Neural cell (in vitro differentiated cells): Measurements from ENCODE around the gene SUPT3H. TPM values are rescaled to one million over a fixed set of nuclear protein-coding genes. Genes with fewer than 3 reads are reported as not detected.

Experiments
- H2AFZ ChIP-seq: fragments of 200-600, 300-800 bp; sonication (generic), shearing (Covaris generic); 2 replicates; pipeline ENCODE4 v1.6.0; 2014; ENCODE audit warnings: low read depth, mild to moderate bottlenecking, antibody characterized with exemption, low read length, moderate library complexity
- H3F3A ChIP-seq: fragments of 200-600 bp; shearing (Covaris generic); 2 replicates; pipeline ENCODE4 v1.6.1; 2016; ENCODE audit warnings: mild to moderate bottlenecking, moderate library complexity, mixed read lengths, antibody characterized with exemption, low read length; ENCODE audit not compliant: insufficient read depth, poor library complexity, severe bottlenecking
- H3K27ac ChIP-seq: fragments of 200-600, 300-800 bp; sonication (generic), shearing (Covaris generic); 2 replicates; pipeline ENCODE4 v1.5.1; 2014; ENCODE audit warnings: mild to moderate bottlenecking, low read length, moderate library complexity
- H3K27me3 ChIP-seq: fragments of 300-800, 200-600 bp; sonication (generic), shearing (Covaris generic); 2 replicates; pipeline ENCODE4 v1.6.0; 2014; ENCODE audit warnings: mild to moderate bottlenecking, low read depth, low read length, moderate library complexity; ENCODE audit not compliant: insufficient read depth
- H3K36me3 ChIP-seq: fragments of 300-800, 200-600 bp; sonication (generic), shearing (Covaris generic); 2 replicates; pipeline ENCODE4 v1.5.1; 2014; ENCODE audit warnings: mild to moderate bottlenecking, antibody characterized with exemption, low read length, moderate library complexity; ENCODE audit not compliant: insufficient read depth
- H3K4me2 ChIP-seq: fragments of 300-800, 200-600 bp; sonication (generic), shearing (Covaris generic); 2 replicates; pipeline ENCODE4 v1.6.0; 2014; ENCODE audit warnings: mild to moderate bottlenecking, low read length
- H3K4me3 ChIP-seq: fragments of 300-800, 200-600 bp; sonication (generic), shearing (Covaris generic); 2 replicates; pipeline ENCODE4 v1.5.1; 2014; ENCODE audit warnings: mild to moderate bottlenecking, low read length, moderate library complexity
- H3K79me2 ChIP-seq: fragments of 200-600 bp; shearing (Covaris generic); replicated peaks from 2 replicates; pipeline ENCODE4 v1.6.0; 2014; ENCODE audit warnings: mild to moderate bottlenecking, low read length, moderate library complexity; ENCODE audit not compliant: insufficient read depth
- H3K9ac ChIP-seq: fragments of 300-800, 200-600 bp; sonication (generic), shearing (Covaris generic); 2 replicates; pipeline ENCODE4 v1.6.1; 2016; ENCODE audit warnings: mild to moderate bottlenecking, low read length, mixed read lengths
- H3K9me2 ChIP-seq: fragments of 200-600 bp; shearing (Covaris generic); 2 replicates; pipeline ENCODE4 v1.6.1; 2016; ENCODE audit warnings: mild to moderate bottlenecking, low read length, mixed read lengths; ENCODE audit not compliant: insufficient read depth
- H3K9me3 ChIP-seq: fragments of 200-600, 300-800 bp; sonication (generic), shearing (Covaris generic); 2 replicates; pipeline ENCODE4 v1.6.1; 2016; ENCODE audit warnings: mild to moderate bottlenecking, mixed run types, low read length, moderate library complexity, mixed read lengths
- H4K20me1 ChIP-seq: fragments of 200-600 bp; shearing (Covaris generic); 2 replicates; pipeline ENCODE4 v1.6.1; 2016; ENCODE audit warnings: mild to moderate bottlenecking, mixed run types; ENCODE audit not compliant: insufficient read depth
- EP300 ChIP-seq: fragments of 450-650 bp; conservative IDR thresholded peaks from 2 replicates; pipeline ENCODE4 v1.6.1; 2014; ENCODE audit warnings: antibody characterized with exemption, mild to moderate bottlenecking, moderate library complexity; ENCODE audit not compliant: poor library complexity, severe bottlenecking
- EZH2 ChIP-seq: fragments of 200-600, 300-800 bp; shearing (Covaris generic), sonication (generic); IDR thresholded peaks from 2 replicates; pipeline ENCODE4 v1.6.1; 2014; ENCODE audit warnings: antibody characterized with exemption, low read length, borderline replicate concordance, mild to moderate bottlenecking; ENCODE audit not compliant: insufficient read depth, poor library complexity, severe bottlenecking
- MXI1 ChIP-seq: fragments of 450-650 bp; conservative IDR thresholded peaks from 2 replicates; pipeline ENCODE4 v1.6.1; 2014; ENCODE audit warnings: antibody characterized with exemption, mild to moderate bottlenecking; ENCODE audit not compliant: poor library complexity, severe bottlenecking
- POLR2AphosphoS5 ChIP-seq: IDR thresholded peaks from 2 replicates; pipeline ENCODE4 v1.6.1; 2012
- RAD21 ChIP-seq: fragments of 450-650 bp; conservative IDR thresholded peaks from 2 replicates; pipeline ENCODE4 v1.6.1; 2014; ENCODE audit warnings: antibody characterized with exemption, mild to moderate bottlenecking, moderate library complexity
- SMC3 ChIP-seq: fragments of 450-650 bp; conservative IDR thresholded peaks from 2 replicates; pipeline ENCODE4 v1.6.1; 2014; ENCODE audit warnings: antibody characterized with exemption, mild to moderate bottlenecking, moderate library complexity; ENCODE audit not compliant: poor library complexity
- TAF1 ChIP-seq: IDR thresholded peaks from 2 replicates; pipeline ENCODE4 v1.6.1; 2012; ENCODE audit warnings: low read depth
- polyA plus RNA-seq: library from polyadenylated mRNA; depleted of rRNA; stranded (reverse); fragments of >200 nt; gene quantifications from 2 replicates; pipeline ENCODE4 v1.2.3, GENCODE V29; 2014
- TF ChIP-seq, protein P1 (sequence below): fragments of 450-650 bp; IDR thresholded peaks from 2 replicates; pipeline ENCODE4 v1.5.1; 2014; ENCODE audit warnings: antibody characterized with exemption, mild to moderate bottlenecking, moderate library complexity; ENCODE audit not compliant: poor library complexity, severe bottlenecking
- TF ChIP-seq, protein P2 (sequence below): IDR thresholded peaks from 2 replicates; pipeline ENCODE4 v1.6.1; 2012; ENCODE audit warnings: borderline replicate concordance

Gene SUPT3H
- polyA plus RNA-seq, 1 donor from 2014 or later = 6.8 TPM

DNA sequence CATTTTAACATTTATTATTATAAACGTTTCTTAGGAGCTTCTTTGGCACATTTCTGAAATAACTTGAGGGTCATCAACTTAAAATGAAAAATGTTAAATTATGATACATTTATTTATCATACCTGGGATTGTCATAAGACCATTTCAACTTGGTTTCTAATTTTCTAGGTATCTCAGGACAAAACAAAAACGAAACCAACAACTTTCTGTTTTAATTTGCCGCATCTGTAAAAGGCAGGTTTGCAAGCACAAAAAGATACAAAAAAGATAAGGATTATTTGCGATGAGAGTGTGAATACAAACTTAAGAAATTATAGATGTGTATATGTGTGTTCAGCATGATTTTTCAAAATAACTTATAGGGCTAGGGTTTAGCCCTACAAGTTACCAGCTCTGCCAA is 444.6 kb downstream of the SUPT3H start:
- Histone ChIP-seq H2AFZ (no peak overlapping the region), H3K4me2 (no peak overlapping the region), H4K20me1 (no peaks in the 10 kb centered on the region), H3K27me3 (no peaks in the 10 kb centered on the region), H3K27ac (no peak overlapping the region), H3F3A (no peaks in the 10 kb centered on the region), H3K9me2 (no peaks in the 10 kb centered on the region), H3K36me3 (no peaks in the 10 kb centered on the region), H3K9ac (no peak overlapping the region), H3K79me2 (no peaks in the 10 kb centered on the region), H3K4me3 (no peak overlapping the region), H3K9me3 (no peaks in the 10 kb centered on the region)
- TF ChIP-seq TAF1 (no peak), POLR2AphosphoS5 (no peak), EP300 (no peak), EZH2 (no peak)
- TF ChIP-seq, protein P1, sequence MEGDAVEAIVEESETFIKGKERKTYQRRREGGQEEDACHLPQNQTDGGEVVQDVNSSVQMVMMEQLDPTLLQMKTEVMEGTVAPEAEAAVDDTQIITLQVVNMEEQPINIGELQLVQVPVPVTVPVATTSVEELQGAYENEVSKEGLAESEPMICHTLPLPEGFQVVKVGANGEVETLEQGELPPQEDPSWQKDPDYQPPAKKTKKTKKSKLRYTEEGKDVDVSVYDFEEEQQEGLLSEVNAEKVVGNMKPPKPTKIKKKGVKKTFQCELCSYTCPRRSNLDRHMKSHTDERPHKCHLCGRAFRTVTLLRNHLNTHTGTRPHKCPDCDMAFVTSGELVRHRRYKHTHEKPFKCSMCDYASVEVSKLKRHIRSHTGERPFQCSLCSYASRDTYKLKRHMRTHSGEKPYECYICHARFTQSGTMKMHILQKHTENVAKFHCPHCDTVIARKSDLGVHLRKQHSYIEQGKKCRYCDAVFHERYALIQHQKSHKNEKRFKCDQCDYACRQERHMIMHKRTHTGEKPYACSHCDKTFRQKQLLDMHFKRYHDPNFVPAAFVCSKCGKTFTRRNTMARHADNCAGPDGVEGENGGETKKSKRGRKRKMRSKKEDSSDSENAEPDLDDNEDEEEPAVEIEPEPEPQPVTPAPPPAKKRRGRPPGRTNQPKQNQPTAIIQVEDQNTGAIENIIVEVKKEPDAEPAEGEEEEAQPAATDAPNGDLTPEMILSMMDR = no peak

DNA sequence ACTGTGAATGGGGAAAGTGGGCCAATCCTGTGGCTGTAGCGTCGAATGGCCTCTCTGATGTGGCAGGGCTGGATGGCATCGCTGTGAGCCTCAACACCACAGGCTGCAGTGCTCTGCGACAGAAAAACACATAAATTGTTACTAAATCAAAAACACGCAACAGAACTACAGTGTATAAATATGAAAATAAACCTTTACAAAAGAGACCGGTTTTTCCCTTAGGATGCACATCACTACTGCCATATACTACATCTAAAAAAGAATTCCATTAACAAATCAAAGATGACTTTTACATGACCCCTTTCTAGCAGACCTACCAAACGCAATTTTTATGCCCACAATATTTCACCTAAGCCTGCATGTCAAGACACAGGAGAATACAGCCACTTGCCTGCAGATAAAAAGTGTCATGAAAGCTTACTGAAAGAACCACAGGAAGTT is 445.1 kb downstream of the SUPT3H start:
- H3K4me3 ChIP-seq = no peak overlapping the region
- no peak for TF ChIP-seq EP300
- TF ChIP-seq RAD21 = no peak
- TF ChIP-seq, protein P2, sequence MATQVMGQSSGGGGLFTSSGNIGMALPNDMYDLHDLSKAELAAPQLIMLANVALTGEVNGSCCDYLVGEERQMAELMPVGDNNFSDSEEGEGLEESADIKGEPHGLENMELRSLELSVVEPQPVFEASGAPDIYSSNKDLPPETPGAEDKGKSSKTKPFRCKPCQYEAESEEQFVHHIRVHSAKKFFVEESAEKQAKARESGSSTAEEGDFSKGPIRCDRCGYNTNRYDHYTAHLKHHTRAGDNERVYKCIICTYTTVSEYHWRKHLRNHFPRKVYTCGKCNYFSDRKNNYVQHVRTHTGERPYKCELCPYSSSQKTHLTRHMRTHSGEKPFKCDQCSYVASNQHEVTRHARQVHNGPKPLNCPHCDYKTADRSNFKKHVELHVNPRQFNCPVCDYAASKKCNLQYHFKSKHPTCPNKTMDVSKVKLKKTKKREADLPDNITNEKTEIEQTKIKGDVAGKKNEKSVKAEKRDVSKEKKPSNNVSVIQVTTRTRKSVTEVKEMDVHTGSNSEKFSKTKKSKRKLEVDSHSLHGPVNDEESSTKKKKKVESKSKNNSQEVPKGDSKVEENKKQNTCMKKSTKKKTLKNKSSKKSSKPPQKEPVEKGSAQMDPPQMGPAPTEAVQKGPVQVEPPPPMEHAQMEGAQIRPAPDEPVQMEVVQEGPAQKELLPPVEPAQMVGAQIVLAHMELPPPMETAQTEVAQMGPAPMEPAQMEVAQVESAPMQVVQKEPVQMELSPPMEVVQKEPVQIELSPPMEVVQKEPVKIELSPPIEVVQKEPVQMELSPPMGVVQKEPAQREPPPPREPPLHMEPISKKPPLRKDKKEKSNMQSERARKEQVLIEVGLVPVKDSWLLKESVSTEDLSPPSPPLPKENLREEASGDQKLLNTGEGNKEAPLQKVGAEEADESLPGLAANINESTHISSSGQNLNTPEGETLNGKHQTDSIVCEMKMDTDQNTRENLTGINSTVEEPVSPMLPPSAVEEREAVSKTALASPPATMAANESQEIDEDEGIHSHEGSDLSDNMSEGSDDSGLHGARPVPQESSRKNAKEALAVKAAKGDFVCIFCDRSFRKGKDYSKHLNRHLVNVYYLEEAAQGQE = no peak
- TF ChIP-seq TAF1 = no peak
- TF ChIP-seq EZH2 = no peak
- TF ChIP-seq SMC3 = no peak
- TF ChIP-seq MXI1 = no peak
- TF ChIP-seq, protein P1 = no peak
- TF ChIP-seq POLR2AphosphoS5 = no peak
- H3K79me2 ChIP-seq = no peaks in the 10 kb centered on the region
- no peak overlapping the region for H3K27ac ChIP-seq
- H4K20me1 ChIP-seq = no peaks in the 10 kb centered on the region
- H3K4me2 ChIP-seq = no peak overlapping the region
- H3K27me3 ChIP-seq = no peaks in the 10 kb centered on the region
- no peaks in the 10 kb centered on the region for H3K9me3 ChIP-seq
- no peaks in the 10 kb centered on the region for H3K36me3 ChIP-seq
- H3F3A ChIP-seq = no peaks in the 10 kb centered on the region
- H2AFZ ChIP-seq = no peak overlapping the region
- no peak overlapping the region for H3K9ac ChIP-seq
- no peaks in the 10 kb centered on the region for H3K9me2 ChIP-seq
